Stimulated activated CD8-positive, alpha-beta memory T cell treated with anti-CD3 and anti-CD28 coated beads, Interleukin-7, amount 100 ng/mL, for 4 hours (primary cell): ENCODE measurements around the gene SESN1.

Experiments
- DNase-seq, 2 donors: peaks; one replicate each; pipeline ENCODE4 v3.0.0-alpha.2; 2020; ENCODE audit warnings: low read depth in 2 of 2

The SESN1 gene

GRCh38 chr6:109060571-109060970, 34.1 kb downstream of the SESN1 start:
- DNase-seq: no peak

- DNase-seq: no peak
Measured at GRCh38 chr6:109059571-109060021, 35.0 kb downstream of the SESN1 start.

GRCh38 chr6:109059153-109059552, 35.5 kb downstream of the SESN1 start:
- no peak for DNase-seq

- DNase-seq: no peak
Measured at GRCh38 chr6:109058620-109059019, 36.0 kb downstream of the SESN1 start.

- no peak for DNase-seq
Measured at GRCh38 chr6:109056661-109057060, 38.0 kb downstream of the SESN1 start.

GRCh38 chr6:109055771-109056235, 38.8 kb downstream of the SESN1 start:
- DNase-seq: no peak

GRCh38 chr6:109053336-109053735, 41.3 kb downstream of the SESN1 start:
- DNase-seq: no peak

GRCh38 chr6:109052852-109053251, 41.8 kb downstream of the SESN1 start:
- DNase-seq: no peak

GRCh38 chr6:109052018-109052651, 42.5 kb downstream of the SESN1 start:
- DNase-seq: no peak

- no peak for DNase-seq
Measured at GRCh38 chr6:109051301-109052017, 43.2 kb downstream of the SESN1 start.

- DNase-seq: no peak
Measured at GRCh38 chr6:109050447-109051102, 44.1 kb downstream of the SESN1 start.

- DNase-seq: no peak
Measured at GRCh38 chr6:109050012-109050411, 44.6 kb downstream of the SESN1 start.

GRCh38 chr6:109048670-109049415, 45.8 kb downstream of the SESN1 start:
- DNase-seq: no peak

- DNase-seq: no peak
Measured at GRCh38 chr6:109048176-109048575, 46.5 kb downstream of the SESN1 start.

GRCh38 chr6:109045493-109045892, 49.2 kb downstream of the SESN1 start:
- DNase-seq: no peak

- no peak for DNase-seq
Measured at GRCh38 chr6:109039795-109040194, 54.9 kb downstream of the SESN1 start.

- no peak for DNase-seq
Measured at GRCh38 chr6:109038837-109039398, 55.7 kb downstream of the SESN1 start.

- no peak for DNase-seq
Measured at GRCh38 chr6:109036574-109037294, 57.9 kb downstream of the SESN1 start.

GRCh38 chr6:109034526-109034925, 60.1 kb downstream of the SESN1 start:
- DNase-seq: no peak

GRCh38 chr6:109033655-109034054, 61.0 kb downstream of the SESN1 start:
- no peak for DNase-seq

- DNase-seq: no peak
Measured at GRCh38 chr6:109031416-109031815, 63.2 kb downstream of the SESN1 start.
